ENCODE data around the gene SIK2.

- TF ChIP-seq, protein P1, sequence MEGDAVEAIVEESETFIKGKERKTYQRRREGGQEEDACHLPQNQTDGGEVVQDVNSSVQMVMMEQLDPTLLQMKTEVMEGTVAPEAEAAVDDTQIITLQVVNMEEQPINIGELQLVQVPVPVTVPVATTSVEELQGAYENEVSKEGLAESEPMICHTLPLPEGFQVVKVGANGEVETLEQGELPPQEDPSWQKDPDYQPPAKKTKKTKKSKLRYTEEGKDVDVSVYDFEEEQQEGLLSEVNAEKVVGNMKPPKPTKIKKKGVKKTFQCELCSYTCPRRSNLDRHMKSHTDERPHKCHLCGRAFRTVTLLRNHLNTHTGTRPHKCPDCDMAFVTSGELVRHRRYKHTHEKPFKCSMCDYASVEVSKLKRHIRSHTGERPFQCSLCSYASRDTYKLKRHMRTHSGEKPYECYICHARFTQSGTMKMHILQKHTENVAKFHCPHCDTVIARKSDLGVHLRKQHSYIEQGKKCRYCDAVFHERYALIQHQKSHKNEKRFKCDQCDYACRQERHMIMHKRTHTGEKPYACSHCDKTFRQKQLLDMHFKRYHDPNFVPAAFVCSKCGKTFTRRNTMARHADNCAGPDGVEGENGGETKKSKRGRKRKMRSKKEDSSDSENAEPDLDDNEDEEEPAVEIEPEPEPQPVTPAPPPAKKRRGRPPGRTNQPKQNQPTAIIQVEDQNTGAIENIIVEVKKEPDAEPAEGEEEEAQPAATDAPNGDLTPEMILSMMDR (IDR thresholded peaks at IDR 0.05), result no peak
- TF ChIP-seq POLR2A (IDR thresholded peaks at IDR 0.05) (no peak), POLR2AphosphoS5 (IDR thresholded peaks at IDR 0.05) (no peak)
Measured at GRCh38 chr11:111574373-111575225, 27.6 kb upstream of the SIK2 start.
